Measurements from ENCODE around the gene DNAH3. TPM values are rescaled to one million over a fixed set of nuclear protein-coding genes. Genes with fewer than 3 reads are reported as not detected.
"Not testable (repeated sequence)": the region's sequence is repeated elsewhere in the genome, so short reads cannot be mapped to it uniquely, and the experiment has no call there.

The DNAH3 gene
- total RNA-seq, 2 experiments from 2014 or later: not detected

DNA sequence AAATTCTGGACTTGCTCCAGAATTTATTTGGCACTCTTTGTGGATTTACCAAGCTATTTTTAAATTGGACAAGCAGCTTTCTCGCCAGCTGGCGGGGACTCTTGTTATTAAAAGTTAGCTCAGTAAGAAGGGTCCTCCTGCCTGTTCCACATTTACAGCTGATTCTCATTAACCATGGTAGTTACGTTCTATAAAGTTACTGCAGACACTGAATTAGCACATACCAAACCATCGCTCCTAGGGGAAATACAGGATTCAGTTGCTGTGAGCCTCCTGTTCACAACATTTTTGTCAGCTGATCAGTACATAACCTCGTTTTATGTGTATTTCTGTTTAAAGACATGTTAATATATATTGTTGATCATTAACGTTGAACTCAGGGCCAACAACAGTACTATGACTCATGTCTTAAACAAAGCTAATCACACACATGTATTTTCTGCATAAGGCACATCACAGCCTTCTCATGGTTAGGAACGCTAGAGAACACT, 12.1 kb upstream of the DNAH3 start:
- DNase-seq: no peak
- Mint-ChIP-seq H3K9me3 (no peaks in the 10 kb centered on the region), H3K27me3 (no peaks in the 10 kb centered on the region), H3K4me3 (no peak overlapping the region), H3K36me3 (ENCODE audit: low read depth) (peaks cover 7% of the 10 kb centered on the region), H3K27ac (no peak overlapping the region), H3K4me1 (peaks cover 22% of the 10 kb centered on the region)
- CTCF ChIA-PET: no interaction called here
- POLR2A ChIA-PET: no interaction called here

DNA sequence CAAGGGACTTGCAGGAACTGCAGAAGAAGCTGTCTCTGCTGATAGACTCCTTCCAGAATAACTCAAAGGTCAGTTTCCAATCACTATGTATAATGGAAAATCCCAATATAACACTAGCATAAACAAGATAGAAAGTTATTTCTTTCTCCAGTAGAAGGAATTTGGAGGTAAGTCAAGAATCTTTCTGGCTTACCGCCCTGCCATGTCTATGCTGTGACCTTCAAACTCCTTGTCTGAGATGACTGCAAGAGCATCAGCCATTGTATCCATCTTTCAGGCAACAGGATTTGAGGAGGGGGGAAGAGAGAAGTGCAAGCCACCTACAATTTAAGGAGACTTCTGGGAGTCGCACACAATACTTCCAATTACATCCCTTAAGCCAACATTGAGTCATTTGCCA, 10.6 kb upstream of the DNAH3 start:
- H3K36me3 Mint-ChIP-seq (ENCODE audit: low read depth): peaks cover 7% of the 10 kb centered on the region
- POLR2A ChIA-PET: no interaction called here

DNA sequence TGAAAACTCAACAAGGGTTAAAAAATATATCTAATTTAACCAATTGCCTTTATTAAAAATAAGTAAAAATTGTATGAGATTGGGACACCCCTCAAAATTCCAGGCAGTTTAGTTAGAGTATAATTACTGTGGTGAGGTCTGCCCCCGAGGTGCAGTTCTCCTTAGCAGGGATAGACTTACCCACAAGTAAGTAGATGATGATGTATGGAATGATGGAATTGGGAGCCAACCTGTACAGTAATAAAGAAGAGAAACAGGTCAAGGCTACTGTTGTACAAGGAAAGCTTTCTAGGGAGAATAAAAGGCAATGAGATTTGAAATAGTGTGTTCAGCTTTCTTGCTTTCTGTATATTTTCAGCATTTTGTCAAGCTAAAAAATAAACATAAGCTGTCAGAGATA, 9.6 kb upstream of the DNAH3 start:
- Mint-ChIP-seq H3K9me3 (no peaks in the 10 kb centered on the region), H3K4me1 (peaks cover 24% of the 10 kb centered on the region), H3K27me3 (no peaks in the 10 kb centered on the region), H3K27ac (no peak overlapping the region), H3K36me3 (ENCODE audit: low read depth) (peaks cover 7% of the 10 kb centered on the region), H3K4me3 (no peak overlapping the region)
- POLR2A ChIA-PET: no interaction called here
- no peak for DNase-seq
- CTCF ChIA-PET: interaction anchor here (1.8 kb wide), 1 partner anchor 141 kb away, joined by 4 read pairs; no protein-coding TSS in a partner anchor

More for the DNA sequence above, 10.6 kb upstream of the DNAH3 start:
- Mint-ChIP-seq H3K4me1 (peaks cover 24% of the 10 kb centered on the region), H3K9me3 (no peaks in the 10 kb centered on the region), H3K4me3 (no peak overlapping the region), H3K27me3 (no peaks in the 10 kb centered on the region), H3K27ac (no peak overlapping the region)
- no peak for DNase-seq
- CTCF ChIA-PET: interaction anchor here (0.5 kb wide), 1 partner anchor 25 kb away, joined by 4 read pairs; no protein-coding TSS in a partner anchor

DNA sequence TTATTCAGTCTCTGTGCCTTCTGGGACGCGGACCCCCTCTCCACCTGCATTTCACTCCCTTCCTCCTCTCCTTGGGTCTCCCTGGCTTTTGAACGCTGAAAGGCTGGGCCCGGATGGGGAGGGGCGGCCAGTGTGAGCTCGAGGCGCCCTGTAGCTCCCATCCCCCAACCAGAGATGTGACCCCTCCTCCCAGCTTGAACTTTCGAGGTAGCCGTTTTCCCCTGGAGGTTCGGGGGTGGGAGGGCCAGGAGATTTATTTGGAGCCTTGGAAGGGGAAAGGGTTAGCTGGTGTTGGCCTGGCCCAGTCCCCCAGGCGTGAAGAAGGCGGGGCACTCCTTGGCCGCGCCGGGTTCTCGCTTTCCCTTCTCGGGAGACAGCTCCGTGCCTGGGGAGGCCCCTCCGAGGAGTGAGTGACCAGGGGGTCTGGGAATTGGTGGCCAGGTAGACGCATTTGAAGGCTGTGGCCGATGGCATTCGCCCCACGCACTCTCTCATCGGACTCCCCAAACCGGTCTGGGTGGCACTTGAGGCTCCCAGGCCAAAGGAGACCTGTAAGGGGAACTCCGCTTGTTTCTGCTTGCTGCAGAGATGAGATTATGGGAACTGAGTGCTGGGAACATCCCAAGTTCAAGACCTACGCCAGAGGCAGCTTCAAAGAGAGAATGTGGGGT, 8.8 kb upstream of the DNAH3 start:
- Mint-ChIP-seq H3K4me3 (peak overlapping the region; percentile 87), H3K4me1 (peaks cover 24% of the 10 kb centered on the region), H3K9me3 (no peaks in the 10 kb centered on the region), H3K36me3 (ENCODE audit: low read depth) (peaks cover 7% of the 10 kb centered on the region), H3K27me3 (no peaks in the 10 kb centered on the region), H3K27ac (peak overlapping the region; percentile 87)
- no peak for DNase-seq
- ChIA-PET CTCF (interaction anchor here (0.6 to 1.8 kb wide), 4 partner anchors 14 to 142 kb away, joined by 3 to 4 read pairs (median 3); no protein-coding TSS in a partner anchor), POLR2A (no interaction called here)

DNA sequence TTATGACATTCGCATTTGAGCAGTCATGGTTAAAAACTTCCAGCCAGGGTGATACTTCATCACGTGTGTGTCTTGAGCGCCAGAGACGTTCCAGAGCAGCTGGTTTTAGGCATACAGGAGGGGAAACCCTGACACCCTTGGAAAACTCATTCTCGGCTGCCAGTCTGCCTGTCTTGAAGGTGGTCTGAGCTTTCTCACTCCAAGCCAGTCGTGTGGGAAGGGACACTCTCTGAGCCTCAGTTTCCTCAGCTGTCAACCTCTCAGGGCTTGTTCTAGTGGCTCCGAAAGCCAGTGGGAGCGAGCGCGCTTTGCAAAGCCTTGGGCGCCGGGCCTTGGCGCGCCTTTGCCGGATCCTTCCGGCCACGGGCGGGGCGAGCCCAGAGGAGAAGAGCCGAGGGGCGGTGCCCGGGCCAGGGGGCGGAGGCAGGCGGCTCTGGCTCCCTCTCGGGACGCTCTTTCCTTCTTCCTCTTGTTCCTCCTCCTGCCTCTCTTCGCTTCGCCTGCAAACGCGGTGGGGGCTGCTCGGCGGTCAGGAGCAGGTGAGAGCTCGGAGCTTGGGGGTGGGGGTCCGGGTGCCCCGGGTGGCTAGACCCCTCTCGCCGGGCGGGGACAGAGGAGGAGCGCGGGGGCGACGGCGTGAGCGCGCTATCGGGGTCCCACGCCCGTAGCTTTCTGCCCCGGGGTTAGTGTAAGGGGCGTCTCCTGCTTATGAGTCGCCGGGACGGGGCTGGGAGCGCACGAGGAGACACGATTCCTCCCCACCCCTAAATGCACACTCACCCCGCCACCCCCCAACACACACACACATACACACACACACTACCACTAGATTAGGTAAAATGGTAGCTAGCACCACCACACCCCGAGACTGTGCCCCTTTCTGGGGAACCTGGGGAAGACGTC, 7.8 kb upstream of the DNAH3 start, which contains the start of gene LDAF1:
Gene LDAF1, plus strand, starts transcription at position 467 of the 903 bp plus-strand sequence. CDS start 2,509 bp downstream, outside the sequence.
- ChIA-PET CTCF (interaction anchor here (0.6 to 1.8 kb wide), 5 partner anchors 13 to 143 kb away, joined by 3 to 4 read pairs (median 3); no protein-coding TSS in a partner anchor), POLR2A (no interaction called here)
- Mint-ChIP-seq H3K27me3 (no peaks in the 10 kb centered on the region), H3K4me1 (peaks cover 24% of the 10 kb centered on the region), H3K9me3 (no peaks in the 10 kb centered on the region), H3K27ac (peak within 1 kb of the TSS; percentile 87), H3K36me3 (ENCODE audit: low read depth) (peaks cover 4% of the 10 kb centered on the region), H3K4me3 (peak within 1 kb of the TSS; percentile 87)
- DNase-seq: peak; percentile 81

DNA sequence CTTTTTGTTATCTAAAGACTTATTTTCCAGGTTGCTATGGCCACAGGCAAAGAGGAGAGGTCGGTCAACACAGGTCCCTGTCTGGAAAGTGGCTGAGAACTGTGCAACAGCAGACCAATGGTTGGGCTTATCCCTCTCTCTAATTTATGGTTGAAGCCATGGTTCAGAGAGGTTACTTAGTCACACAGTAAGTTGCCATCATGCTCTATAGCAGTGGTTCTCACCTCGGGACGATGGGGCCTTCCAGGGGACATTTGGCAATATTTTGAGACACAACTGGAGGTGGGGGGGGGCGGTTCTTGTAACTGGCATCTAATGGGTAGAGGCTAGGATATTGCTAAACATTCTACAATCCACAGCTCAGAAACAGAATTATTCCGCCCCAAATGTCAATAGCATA, 7.0 kb upstream of the DNAH3 start:
- H3K4me1 Mint-ChIP-seq: peaks cover 24% of the 10 kb centered on the region
- H3K36me3 Mint-ChIP-seq (ENCODE audit: low read depth): peaks cover 4% of the 10 kb centered on the region
- H3K27me3 Mint-ChIP-seq: no peaks in the 10 kb centered on the region
- CTCF ChIA-PET: interaction anchor here (1.1 to 1.4 kb wide), 2 partner anchors 52 to 122 kb away, joined by 3 read pairs; no protein-coding TSS in a partner anchor
- H3K27ac Mint-ChIP-seq: no peak overlapping the region
- H3K9me3 Mint-ChIP-seq: no peaks in the 10 kb centered on the region
- POLR2A ChIA-PET: no interaction called here
- peak overlapping the region; percentile 14 for H3K4me3 Mint-ChIP-seq
- no peak for DNase-seq

DNA sequence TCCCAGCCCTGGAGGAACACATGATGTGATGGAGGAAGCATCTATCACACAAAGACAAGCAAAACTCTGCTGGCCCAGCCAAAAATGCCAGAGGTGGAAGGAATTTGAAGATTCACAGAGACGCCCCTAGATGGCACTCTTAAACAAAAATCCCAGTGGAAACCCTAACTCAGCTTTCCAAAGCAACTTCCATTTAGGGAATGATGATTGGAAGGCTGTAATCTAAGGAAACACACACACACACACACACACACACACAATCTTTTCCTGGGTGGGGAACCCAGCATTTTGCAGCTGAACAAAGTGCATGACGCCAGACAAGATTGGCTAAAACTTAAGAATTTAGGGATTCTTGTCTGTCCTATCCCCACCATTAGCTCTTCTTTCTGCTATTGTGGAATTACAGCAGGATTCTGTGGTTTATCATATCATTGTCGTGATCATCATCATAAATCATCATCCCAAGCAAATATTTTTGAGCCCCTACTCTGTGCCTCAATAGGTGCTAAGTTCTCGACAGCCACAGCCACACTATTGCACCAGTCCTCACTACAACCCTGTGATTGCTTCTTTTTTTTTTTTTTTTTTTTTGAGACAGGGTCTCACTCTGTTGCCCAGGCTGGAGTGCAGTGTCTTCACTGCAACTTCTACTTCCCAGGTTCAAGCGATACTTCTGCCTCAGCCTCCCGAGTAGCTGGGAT, 6.3 kb upstream of the DNAH3 start:
- peaks cover 24% of the 10 kb centered on the region for H3K4me1 Mint-ChIP-seq
- no peaks in the 10 kb centered on the region for H3K9me3 Mint-ChIP-seq
- peaks cover 2% of the 10 kb centered on the region for H3K27me3 Mint-ChIP-seq
- DNase-seq: no peak
- CTCF ChIA-PET: interaction anchor here (0.6 to 1.6 kb wide), 6 partner anchors 21 to 159 kb away, joined by 3 to 6 read pairs (median 3); no protein-coding TSS in a partner anchor
- H3K4me3 Mint-ChIP-seq: no peak overlapping the region
- peaks cover 2% of the 10 kb centered on the region for H3K36me3 Mint-ChIP-seq (ENCODE audit: low read depth)
- H3K27ac Mint-ChIP-seq: no peak overlapping the region
- POLR2A ChIA-PET: no interaction called here

DNA sequence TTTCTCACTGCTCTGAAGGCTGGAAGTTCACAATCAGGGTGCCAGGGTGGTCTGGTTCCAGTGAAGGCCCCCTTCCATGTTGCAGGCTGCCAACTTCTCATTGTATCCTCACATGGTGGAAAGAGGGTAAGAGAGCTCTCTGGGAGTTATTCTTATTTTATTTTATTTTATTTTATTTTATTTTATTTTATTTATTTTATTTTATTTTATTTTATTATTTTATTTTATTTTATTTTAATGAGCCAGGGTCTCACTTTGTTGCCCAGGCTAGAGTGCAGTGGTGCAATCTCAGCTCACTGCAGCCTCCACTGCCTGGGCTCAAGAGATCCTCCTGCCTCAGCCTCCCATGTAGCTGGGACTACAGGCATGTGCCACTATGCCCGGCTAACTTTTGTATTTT, 5.4 kb upstream of the DNAH3 start:
- DNase-seq; POLR2A ChIA-PET; H3K27me3 Mint-ChIP-seq; H3K36me3 Mint-ChIP-seq (ENCODE audit: low read depth); H3K4me3 Mint-ChIP-seq; H3K9me3 Mint-ChIP-seq; H3K27ac Mint-ChIP-seq: not testable (repeated sequence)
- CTCF ChIA-PET: interaction anchor here (1.6 kb wide), 1 partner anchor 22 kb away, joined by 4 read pairs; no protein-coding TSS in a partner anchor
- H3K4me1 Mint-ChIP-seq: peaks cover 22% of the 10 kb centered on the region

DNA sequence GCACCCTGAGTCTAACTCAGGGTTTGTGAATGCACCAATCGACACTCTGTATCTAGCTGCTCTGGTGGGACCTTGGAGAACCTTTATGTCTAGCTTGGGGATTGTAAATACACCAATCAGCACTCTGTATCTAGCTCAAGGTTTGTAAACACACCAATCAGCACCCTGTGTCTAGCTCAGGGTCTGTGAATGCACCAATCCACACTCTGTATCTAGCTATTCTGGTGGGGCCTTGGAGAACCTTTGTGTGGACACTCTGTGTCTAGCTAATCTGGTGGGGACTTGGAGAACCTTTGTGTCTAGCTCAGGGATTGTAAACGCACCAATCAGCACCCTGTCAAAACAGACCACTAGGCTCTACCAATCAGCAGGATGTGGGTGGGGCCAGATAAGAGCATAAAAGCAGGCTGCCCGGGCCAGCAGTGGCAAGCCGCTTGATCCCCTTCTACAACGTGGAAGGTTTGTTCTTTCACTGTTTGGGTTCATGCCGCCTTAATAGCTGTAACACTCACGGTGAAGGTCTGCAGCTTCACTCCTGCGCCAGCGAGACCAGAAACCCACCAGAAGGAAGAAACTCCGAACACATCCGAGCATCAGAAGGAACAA, 2.6 kb upstream of the DNAH3 start:
- H3K4me3 Mint-ChIP-seq; CTCF ChIA-PET; H3K27ac Mint-ChIP-seq; DNase-seq; H3K9me3 Mint-ChIP-seq; H3K36me3 Mint-ChIP-seq (ENCODE audit: low read depth); POLR2A ChIA-PET; H3K4me1 Mint-ChIP-seq: not testable (repeated sequence)
- H3K27me3 Mint-ChIP-seq: peaks cover 16% of the 10 kb centered on the region

DNA sequence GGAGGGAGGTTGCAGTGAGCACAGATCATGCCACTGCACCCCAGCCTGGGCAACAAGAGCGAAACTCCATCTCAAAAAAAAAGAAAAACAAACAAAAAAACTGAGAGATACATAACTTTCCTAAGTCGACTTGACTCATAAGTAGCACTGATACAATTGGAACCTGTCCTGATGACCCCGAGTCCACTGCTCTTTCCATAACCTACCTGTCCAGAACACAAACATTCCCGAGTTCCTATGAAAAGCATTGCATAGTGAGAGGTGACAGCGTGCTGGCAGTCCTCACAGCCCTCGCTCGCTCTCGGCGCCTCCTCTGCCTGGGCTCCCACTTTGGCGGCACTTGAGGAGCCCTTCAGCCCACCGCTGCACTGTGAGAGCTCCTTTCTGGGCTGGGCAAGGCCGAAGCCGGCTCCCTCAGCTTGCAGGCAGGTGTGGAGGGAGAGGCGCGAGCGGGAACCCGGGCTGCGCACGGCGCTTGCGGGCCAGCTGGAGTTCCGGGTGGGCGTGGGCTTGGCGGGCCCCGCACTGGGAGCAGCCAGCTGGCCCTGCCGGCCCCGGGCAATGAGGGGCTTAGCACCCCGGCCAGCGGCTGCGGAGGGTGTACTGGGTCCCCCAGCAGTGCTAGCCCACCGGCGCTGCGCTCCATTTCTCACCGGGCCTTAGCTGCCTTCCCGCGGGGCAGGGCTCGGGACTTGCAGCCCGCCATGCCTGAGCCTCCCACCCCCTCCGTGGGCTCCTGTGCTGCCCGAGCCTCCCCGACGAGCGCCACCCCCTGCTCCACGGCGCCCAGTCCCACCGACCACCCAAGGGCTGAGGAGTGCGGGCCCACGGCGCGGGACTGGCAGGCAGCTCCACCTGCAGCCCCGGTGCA, 1.7 kb upstream of the DNAH3 start:
- POLR2A ChIA-PET; CTCF ChIA-PET; H3K4me3 Mint-ChIP-seq; H3K9me3 Mint-ChIP-seq; H3K27ac Mint-ChIP-seq; H3K36me3 Mint-ChIP-seq (ENCODE audit: low read depth); H3K4me1 Mint-ChIP-seq; DNase-seq: not testable (repeated sequence)
- peaks cover 18% of the 10 kb centered on the region for H3K27me3 Mint-ChIP-seq

DNA sequence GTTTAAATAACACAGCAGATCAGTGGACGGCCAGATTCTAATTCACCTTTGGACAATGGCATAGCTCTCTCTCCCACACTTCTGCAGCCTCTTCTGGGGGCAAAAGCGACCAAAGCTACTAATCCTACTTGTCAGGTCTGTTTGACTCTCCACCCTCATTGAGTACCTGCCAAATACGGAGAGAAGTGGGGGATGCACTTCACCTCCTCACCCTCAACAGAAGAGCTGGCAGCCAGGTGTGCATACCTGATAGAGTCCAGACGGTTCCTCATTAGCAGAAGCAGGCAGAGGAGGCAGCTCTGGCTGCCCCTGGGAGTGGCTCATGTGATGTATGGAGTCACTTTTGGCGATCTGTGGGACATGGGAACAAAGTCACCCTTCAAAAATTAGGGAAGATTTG, 4.9 kb downstream of the DNAH3 start:
- Mint-ChIP-seq H3K9me3 (no peaks in the 10 kb centered on the region), H3K27ac (no peak overlapping the region), H3K27me3 (peaks cover 24% of the 10 kb centered on the region), H3K4me3 (no peak overlapping the region), H3K4me1 (no peaks in the 10 kb centered on the region), H3K36me3 (ENCODE audit: low read depth) (no peaks in the 10 kb centered on the region)
- POLR2A ChIA-PET: no interaction called here
- no peak for DNase-seq
- CTCF ChIA-PET: interaction anchor here (0.5 to 0.8 kb wide), 2 partner anchors 9 to 13 kb away, joined by 3 to 4 read pairs; partner anchors contain the start of gene LDAF1

All from activated CD4-positive, alpha-beta T cell treated with anti-CD3 and anti-CD28 coated beads, Interleukin-2, amount 10 ng/mL, durations not matched to agents 7 days and 5 days (primary cell).